HEK293T (cell line): Measurements from ENCODE around the gene PNN.

Experiments used
- CTCF ChIA-PET: fragments of 350-600 bp; formaldehyde crosslinking; extraction: SDS; loops from one replicate; lab custom pipeline; 2021; ENCODE audit warnings: antibody characterized with exemption, inconsistent platforms; lab: Yijun Ruan, JAX
- POLR2A ChIA-PET: fragments of 350-600 bp; formaldehyde crosslinking; extraction: SDS; loops from one replicate; lab custom pipeline; 2020; ENCODE audit warnings: antibody characterized with exemption, inconsistent platforms; lab: Yijun Ruan, JAX
- DNase-seq: peaks from one replicate; pipeline ENCODE4 v3.0.0; 2012; ENCODE audit warnings: mixed read lengths; ENCODE audit errors: extremely low spot score
- ARNT ChIP-seq: fragments of 450-650 bp; IDR thresholded peaks from 2 replicates; pipeline ENCODE4 v1.6.1; 2017; ENCODE audit warnings: mild to moderate bottlenecking
- BHLHE40 ChIP-seq: fragments of 450-650 bp; IDR thresholded peaks from 2 replicates; pipeline ENCODE4 v1.6.1; 2016; ENCODE audit warnings: mild to moderate bottlenecking, moderate library complexity, borderline replicate concordance
- CTBP1 ChIP-seq: fragments of 450-650 bp; IDR thresholded peaks from 2 replicates; pipeline ENCODE4 v1.6.1; 2016; ENCODE audit warnings: borderline replicate concordance
- ELF4 ChIP-seq: fragments of 450-650 bp; IDR thresholded peaks from 2 replicates; pipeline ENCODE4 v1.6.1; 2017; ENCODE audit warnings: antibody characterized with exemption
- FOXA1 ChIP-seq: fragments of 450-650 bp; IDR thresholded peaks from 2 replicates; pipeline ENCODE4 v1.6.1; 2016; ENCODE audit warnings: mild to moderate bottlenecking
- FOXK2 ChIP-seq: fragments of 450-650 bp; IDR thresholded peaks from 2 replicates; pipeline ENCODE4 v1.6.1; 2016; ENCODE audit warnings: mild to moderate bottlenecking
- FOXM1 ChIP-seq: fragments of 450-650 bp; IDR thresholded peaks from 2 replicates; pipeline ENCODE4 v1.6.1; 2017; ENCODE audit warnings: mild to moderate bottlenecking, borderline replicate concordance
- HDGF ChIP-seq: fragments of 450-650 bp; IDR thresholded peaks from 2 replicates; pipeline ENCODE4 v1.6.1; 2017; ENCODE audit warnings: antibody characterized with exemption, borderline replicate concordance
- L3MBTL2 ChIP-seq: fragments of 450-650 bp; conservative IDR thresholded peaks from 2 replicates; pipeline ENCODE4 v1.6.1; 2016; ENCODE audit warnings: mild to moderate bottlenecking
- LEF1 ChIP-seq: fragments of 450-650 bp; IDR thresholded peaks from 2 replicates; pipeline ENCODE4 v1.6.1; 2017; ENCODE audit warnings: mild to moderate bottlenecking, borderline replicate concordance
- NFRKB ChIP-seq: fragments of 450-650 bp; IDR thresholded peaks from 2 replicates; pipeline ENCODE4 v1.6.1; 2016; ENCODE audit warnings: mild to moderate bottlenecking, moderate library complexity
- PKNOX1 ChIP-seq: fragments of 450-650 bp; IDR thresholded peaks from 2 replicates; pipeline ENCODE4 v1.6.1; 2016
- SP1 ChIP-seq: fragments of 450-650 bp; IDR thresholded peaks from 2 replicates; pipeline ENCODE4 v1.6.1; 2017
- SUZ12 ChIP-seq: fragments of 450-650 bp; IDR thresholded peaks from 2 replicates; pipeline ENCODE4 v1.6.1; 2016; ENCODE audit warnings: mild to moderate bottlenecking
- TARDBP ChIP-seq: fragments of 450-650 bp; IDR thresholded peaks from 2 replicates; pipeline ENCODE4 v1.6.1; 2016
- ZNF384 ChIP-seq: fragments of 450-650 bp; IDR thresholded peaks from 2 replicates; pipeline ENCODE4 v1.6.1; 2016

The PNN gene

GRCh38 chr14:39228509-39229221, 53.6 kb downstream of the PNN start:
- TF ChIP-seq TARDBP (no peak), PKNOX1 (no peak), NFRKB (no peak)
- POLR2A ChIA-PET = interaction anchor here (0.6 to 1.1 kb wide), 2 partner anchors 38 to 43 kb away, joined by 3 to 5 read pairs; no protein-coding TSS in a partner anchor
- DNase-seq = no peak
- CTCF ChIA-PET = interaction anchor here (0.6 kb wide), 1 partner anchor 59 kb away, joined by 3 read pairs; the partner anchor contains the start of gene TRAPPC6B

- CTCF ChIA-PET = interaction anchor here (0.6 kb wide), 1 partner anchor 59 kb away, joined by 3 read pairs; the partner anchor contains the start of gene TRAPPC6B
- POLR2A ChIA-PET = interaction anchor here (0.6 kb wide), 2 partner anchors 44 to 120 kb away, joined by 3 to 5 read pairs; no protein-coding TSS in a partner anchor
- TF ChIP-seq SUZ12 (no peak), SP1 (no peak), BHLHE40 (no peak), PKNOX1 (no peak), TARDBP (no peak), ELF4 (no peak), LEF1 (no peak), HDGF (no peak), FOXA1 (no peak), FOXM1 (no peak), NFRKB (no peak), FOXK2 (no peak), ARNT (no peak)
- DNase-seq = no peak
Observed at GRCh38 chr14:39229222-39229543, 54.1 kb downstream of the PNN start.

- TF ChIP-seq FOXM1 (no peak), SUZ12 (no peak)
- ChIA-PET CTCF (interaction anchor here (0.6 kb wide), 1 partner anchor 60 kb away, joined by 3 read pairs; the partner anchor contains the start of gene TRAPPC6B), POLR2A (interaction anchor here (0.6 kb wide), 2 partner anchors 44 to 119 kb away, joined by 3 to 5 read pairs; no protein-coding TSS in a partner anchor)
- DNase-seq = no peak
Observed at GRCh38 chr14:39229601-39230110, 54.6 kb downstream of the PNN start.

- ChIA-PET POLR2A (interaction anchor here (1.9 kb wide), 1 partner anchor 37 kb away, joined by 4 read pairs; no protein-coding TSS in a partner anchor), CTCF (interaction anchor here (1.2 to 1.6 kb wide), 2 partner anchors 8 to 9 kb away, joined by 4 to 5 read pairs; no protein-coding TSS in a partner anchor)
- no peak for DNase-seq
- TF ChIP-seq FOXM1 = no peak
- no peak for TF ChIP-seq PKNOX1
- no peak for TF ChIP-seq SUZ12
- no peak for TF ChIP-seq FOXK2
- TF ChIP-seq SP1 = no peak
- no peak for TF ChIP-seq L3MBTL2
- no peak for TF ChIP-seq ARNT
- no peak for TF ChIP-seq BHLHE40
- TF ChIP-seq ZNF384 = no peak
- TF ChIP-seq HDGF = no peak
- TF ChIP-seq TARDBP = no peak
- no peak for TF ChIP-seq FOXA1
- TF ChIP-seq LEF1 = no peak
- no peak for TF ChIP-seq ELF4
- TF ChIP-seq NFRKB = no peak
- TF ChIP-seq CTBP1 = no peak
Observed at GRCh38 chr14:39230416-39231035, 55.5 kb downstream of the PNN start.

- CTCF ChIA-PET = interaction anchor here (0.6 to 1.6 kb wide), 9 partner anchors 9 to 202 kb away, joined by 3 to 5 read pairs (median 3); no protein-coding TSS in a partner anchor
Observed at GRCh38 chr14:39231751-39232553, 56.9 kb downstream of the PNN start.

More at GRCh38 chr14:39231751-39232553, 56.9 kb downstream of the PNN start:
- peak; percentile 40 for DNase-seq
- POLR2A ChIA-PET = interaction anchor here (0.9 to 1.9 kb wide), 3 partner anchors 35 to 200 kb away, joined by 4 read pairs; partner anchors contain the start of genes FBXO33 and TRAPPC6B
